ENCODE measurements around the gene DAP.
"Not testable (repeated sequence)": the region's sequence is repeated elsewhere in the genome, so short reads cannot be mapped to it uniquely, and the experiment has no call there.

DAP gene

GRCh38 chr5:10761185-10761932, at the start of gene DAP:
Gene DAP (minus strand): TSS chr5:10761234. CDS start chr5:10761068, 166 bp downstream.
- DNase-seq: peak; percentile 84

GRCh38 chr5:10808347-10809226, 47.6 kb upstream of the DAP start:
- DNase-seq: no peak

DNA sequence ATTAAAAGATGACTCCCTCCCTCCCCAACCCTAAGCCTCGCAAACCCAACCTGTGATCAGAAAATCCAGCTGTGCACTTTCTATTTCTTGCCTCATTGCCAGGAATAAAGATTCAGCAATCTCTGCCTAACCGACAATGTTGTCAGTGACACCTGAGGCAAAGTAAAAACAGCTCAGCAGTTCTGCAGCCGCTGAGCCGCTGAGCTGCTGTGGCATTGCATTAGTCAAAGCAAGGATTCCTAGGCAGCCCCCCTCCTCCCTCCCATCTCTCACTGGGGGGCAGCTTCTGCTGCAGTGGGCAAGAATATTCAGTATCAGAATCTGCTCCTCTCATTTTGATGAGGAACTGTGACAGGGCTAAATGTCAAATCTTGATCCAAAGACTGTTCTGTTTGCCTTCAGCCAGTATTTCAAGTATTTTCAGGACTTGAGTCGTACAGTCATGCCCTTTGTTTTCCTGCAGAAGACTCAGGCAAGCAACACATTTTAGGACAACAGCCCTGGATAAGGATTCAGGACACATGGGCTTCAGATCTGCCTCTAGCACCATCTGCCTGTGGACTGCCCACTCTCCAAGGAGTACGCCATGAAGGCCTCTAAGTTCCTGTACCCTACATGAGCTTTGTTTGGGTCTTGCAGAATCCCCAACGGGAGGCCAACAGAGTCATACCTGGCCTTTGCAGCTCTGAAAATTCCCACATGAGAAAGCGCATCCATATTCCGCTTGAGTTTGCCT, 41.1 kb upstream of the DAP start:
- DNase-seq: no peak

DNA sequence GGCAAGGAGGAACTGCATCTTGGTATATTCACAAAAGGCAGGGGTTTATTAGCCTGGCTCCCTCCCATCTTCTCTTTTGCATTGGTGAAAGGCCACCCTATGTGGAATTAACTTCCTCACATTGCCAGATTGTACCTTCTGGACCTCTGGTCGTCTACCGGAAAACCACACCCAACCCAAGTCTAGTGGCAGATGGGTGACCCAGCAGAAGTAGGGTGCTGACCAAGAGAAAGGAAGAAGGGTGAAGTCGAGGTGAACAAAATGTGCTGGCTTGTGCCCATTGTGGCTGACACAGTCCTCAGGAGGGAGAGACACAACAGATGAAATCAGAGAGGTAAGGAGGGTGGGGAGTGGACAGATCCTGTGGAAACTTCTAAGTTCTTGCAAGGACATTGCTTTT, 39.8 kb upstream of the DAP start:
- no peak for DNase-seq

GRCh38 chr5:10797261-10797660, 36.2 kb upstream of the DAP start:
- DNase-seq: no peak

DNA sequence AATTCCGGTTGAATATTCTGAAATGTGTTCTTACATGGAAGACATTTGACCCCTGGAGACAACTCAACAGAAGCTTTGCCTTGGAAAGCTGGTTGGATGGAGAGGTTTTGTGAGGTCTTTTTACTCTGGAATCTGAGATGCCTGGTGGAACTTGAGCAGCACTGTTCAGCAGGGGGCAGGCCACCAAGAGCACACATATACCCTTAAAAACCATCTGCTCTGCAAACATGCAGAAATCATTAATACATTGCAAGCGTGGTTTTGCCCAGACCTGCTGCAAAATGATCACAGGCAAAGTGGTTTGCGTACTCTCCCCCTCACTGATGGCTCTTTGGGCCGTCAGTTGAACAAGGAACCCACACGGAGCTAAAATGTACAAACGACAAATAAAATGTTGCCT, 32.8 kb upstream of the DAP start:
- no peak for DNase-seq

DNA sequence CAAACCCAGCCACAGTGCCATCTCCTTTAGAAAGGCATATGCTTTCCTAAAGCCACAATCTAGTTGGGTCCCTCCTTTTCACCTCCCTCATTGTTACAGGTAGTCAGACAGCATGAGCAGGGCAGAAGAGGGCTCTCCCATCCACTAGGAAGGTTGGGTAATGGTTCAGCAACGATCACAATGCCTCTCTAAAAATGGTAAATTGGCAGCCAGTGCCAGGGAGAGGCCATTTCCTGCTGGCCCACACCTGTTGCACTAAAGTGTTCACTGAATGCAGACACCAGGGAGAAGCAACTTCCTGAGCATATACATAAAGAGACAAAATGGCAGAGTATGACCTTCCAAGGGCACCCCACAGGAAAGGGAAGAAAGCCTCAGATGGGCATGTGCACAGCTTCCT, 31.3 kb upstream of the DAP start:
- DNase-seq: no peak

DNA sequence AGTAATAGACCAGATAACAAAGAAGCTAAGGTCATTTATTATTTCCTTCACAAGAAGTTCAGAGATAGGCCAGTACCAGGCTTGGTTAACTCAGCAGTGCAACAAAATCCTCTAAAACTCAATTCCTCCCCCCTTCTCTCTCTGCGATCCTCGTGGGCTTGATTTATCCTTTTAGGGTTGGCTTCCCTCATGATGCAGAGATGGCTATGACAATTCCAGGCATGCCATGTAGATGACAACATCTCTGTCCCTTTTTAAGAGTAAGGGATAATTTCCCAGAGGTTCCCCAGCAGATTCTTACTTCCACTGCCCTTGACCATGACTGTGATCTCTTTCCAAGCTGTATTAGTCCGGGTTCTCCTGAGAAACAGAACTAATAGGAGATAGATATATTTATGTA, 28.7 kb upstream of the DAP start:
- DNase-seq: no peak

GRCh38 chr5:10789021-10789420, 28.0 kb upstream of the DAP start:
- DNase-seq: no peak

DNA sequence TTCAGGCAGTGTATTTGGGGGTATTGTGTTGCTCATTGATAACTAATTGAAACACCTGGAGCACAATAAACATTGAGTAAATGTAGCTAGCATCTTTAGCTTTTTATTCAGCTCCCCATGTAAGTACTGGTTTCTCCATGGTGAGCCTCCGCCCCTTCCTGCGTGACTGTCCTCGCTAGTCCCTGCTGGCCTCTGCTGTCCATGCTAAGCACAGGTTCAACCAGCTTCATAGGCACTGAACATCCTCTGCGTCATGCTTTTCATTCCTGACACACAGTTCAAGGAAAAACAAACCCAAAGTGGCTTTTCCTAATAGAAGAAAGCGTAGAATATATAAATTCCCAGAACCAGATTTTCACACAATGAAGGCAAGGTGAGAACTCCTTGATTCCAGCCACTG, 27.3 kb upstream of the DAP start:
- DNase-seq: no peak

- DNase-seq: no peak
Observed at GRCh38 chr5:10786835-10787234, 25.8 kb upstream of the DAP start.

- not testable (repeated sequence) for DNase-seq
Observed at GRCh38 chr5:10780208-10780607, 19.2 kb upstream of the DAP start.

DNA sequence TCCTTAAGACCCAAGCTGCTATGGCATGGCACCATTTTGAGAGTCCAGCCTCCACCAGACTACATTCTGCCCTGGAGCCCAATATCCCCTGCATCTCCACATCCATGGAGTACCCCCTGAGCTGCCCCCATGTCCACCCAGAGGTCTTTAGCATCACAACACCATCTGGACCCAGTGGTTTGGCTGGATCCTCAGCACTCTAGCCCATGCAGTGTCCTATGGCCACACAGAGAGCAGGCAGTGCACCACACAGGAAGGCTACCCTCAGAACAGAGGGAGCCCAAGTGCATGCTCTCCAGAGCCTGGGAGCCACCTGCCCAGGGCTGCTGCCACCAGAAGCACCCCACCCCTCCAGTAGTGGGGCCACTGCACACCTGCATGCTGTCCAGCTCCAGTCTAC, 18.6 kb upstream of the DAP start:
- no peak for DNase-seq

- DNase-seq: no peak
Observed at GRCh38 chr5:10778179-10778910, 17.3 kb upstream of the DAP start.

DNA sequence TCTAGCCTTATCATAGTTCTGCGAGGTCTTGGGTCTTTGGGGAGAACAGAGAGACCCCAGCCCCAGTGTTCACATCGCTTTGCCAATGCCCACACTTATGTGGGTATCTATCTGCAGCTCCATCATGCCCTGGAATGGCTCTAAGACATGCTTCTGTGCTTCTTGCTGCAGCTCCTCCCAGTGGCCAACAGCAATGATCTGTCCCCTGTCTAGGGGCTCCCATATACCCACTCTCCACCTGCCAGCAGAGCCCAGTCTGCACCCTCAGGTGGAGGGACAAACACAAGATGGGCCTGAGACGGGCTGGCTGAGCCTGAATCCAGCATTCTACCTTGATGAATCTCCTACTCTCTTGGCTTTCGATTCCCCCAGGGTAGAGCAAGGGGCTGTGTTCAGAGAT, 14.6 kb upstream of the DAP start:
- DNase-seq: no peak

DNA sequence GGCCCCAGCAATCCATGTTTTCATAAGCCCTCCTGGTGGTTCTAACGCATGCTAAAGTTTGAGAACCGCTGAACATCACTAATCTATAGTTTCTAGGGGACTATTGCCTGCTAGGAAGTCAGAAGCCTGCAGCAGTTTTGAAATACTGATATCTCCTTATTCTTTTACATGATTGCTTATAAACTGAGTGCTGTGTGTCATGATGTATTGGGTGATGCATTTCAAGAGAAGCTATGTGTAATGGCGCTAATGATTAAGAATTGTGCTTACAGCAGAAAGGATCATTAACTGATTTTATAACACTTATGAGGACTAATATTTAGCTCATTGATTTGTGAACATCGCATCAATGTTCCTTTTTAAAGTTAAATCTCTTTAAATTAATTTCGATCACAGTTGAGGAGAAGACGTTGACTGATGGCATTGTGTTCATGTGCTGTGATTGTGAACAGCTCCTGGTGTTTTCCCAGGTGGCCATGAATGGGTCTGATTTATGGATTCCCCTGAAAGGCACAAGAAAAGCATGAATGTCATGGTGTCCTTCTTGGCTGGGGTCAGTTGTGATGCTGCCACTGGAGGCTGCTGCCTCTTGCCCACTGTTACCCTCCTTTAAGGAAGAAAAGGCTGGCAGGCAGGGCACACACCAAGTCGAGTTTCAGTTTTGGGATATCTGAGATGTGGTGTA, 12.0 kb upstream of the DAP start:
- no peak for DNase-seq

DNA sequence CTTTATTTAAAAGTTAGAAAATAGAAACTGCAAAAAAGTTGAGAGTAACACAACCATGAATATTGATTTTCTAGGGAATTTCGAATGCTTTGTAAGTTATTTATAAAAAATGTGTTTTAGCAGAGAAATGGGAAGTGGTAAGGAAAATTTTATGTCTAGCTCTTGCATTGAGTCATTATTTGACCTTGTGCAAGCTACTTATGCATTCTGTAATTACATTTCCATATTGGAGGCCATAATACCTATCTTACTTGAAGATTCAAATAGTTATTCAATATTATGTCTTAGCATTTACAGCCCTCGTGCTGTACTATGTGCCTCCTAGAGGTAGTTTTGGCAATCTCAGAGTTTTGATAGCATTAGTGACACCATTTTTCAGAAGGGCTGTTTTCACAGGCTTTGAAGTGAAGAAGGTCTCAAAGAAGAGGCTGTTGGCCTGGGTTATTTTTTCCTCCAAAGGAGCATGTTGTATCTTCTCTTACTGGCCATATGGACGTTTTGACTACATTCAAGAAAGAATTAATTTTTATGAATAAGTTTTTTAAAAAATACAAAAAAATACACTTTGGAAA, 7.4 kb upstream of the DAP start:
- DNase-seq: no peak

DNA sequence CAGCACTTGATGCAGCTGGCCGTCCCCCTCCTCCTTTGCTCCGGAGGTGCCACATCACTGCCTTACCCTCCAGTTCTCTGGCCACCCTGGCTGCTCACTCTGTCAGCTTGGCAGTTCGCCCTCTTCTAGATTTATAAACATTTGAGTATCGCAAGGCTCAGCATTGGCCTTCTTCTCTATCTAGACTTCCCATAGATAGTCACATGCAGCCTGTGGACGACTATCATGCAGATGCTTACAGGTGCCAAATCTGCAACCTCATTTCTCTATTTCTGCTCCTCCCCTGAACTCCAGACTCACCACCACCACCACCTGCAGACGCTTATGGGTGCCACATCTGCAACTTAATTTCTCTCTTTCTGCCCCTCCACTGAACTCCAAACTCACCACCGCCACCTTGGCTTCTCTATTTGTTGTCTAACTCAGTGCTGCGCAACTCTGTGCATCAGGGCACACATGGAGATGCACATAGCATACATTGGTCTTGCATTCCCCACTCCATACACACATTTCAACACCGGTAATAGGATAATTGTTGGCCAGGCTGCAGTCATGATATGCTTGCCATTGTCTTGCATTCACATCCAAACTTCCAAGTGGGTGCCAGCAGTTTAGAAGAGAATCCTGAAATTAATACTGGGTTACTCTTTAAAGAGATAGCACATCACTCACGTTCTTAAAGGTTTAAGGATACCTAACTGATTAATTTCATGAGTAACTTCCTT, 1.9 kb upstream of the DAP start:
- DNase-seq: no peak

DNA sequence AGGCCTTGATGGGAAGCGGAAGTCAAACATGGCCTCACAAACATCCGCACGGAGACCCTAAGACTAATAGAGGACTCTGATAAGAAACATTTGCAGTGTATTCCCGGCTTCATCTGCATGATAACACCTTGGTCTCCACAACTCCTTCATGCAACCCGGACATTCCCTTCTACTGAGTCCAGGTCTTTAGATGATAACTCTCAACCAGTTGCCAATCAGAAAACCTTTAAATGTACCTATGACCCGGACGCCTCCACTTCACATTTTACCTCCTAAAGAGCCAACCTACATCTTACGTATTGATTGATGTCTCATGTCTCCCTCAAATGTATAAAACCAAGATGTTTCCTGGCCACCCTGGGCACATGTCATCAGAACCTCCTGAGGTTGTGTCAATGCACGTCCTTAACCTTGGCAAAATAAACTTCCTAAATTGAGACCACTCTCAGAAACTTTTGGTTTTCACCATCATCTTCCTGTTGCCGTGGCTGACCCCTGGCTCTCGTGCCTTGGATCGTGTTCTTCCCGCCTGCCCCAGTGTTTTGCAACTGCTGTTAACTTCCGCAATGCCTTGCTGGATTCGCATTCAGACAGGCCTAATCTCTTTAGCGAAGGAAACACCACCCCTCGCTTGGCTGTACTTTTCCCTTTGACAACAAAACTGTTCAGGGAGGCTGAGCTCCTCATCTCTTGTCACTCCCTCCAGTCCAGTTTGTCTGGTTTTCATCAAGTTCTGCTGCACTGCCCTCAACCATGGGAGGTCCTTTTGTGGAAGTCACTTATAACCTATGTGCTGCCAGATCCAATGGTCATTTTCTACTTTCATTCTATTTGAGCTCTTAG, 1.1 kb upstream of the DAP start:
- DNase-seq: no peak

GRCh38 chr5:10760921-10761184, 181 bp downstream of the DAP start:
- no peak for DNase-seq
